ENCODE measurements around the gene AGAP5. TPM values are rescaled to one million over a fixed set of nuclear protein-coding genes. Genes with fewer than 3 reads are reported as not detected.

The AGAP5 gene
- total and polyA plus RNA-seq, 2 of the 8 experiments (the other 6 are each of a cell fraction or from before 2014, with no cell fraction given), result 5.4 to 6.0 TPM

- ChIA-PET POLR2A (ENCODE audit: partially characterized antibody) (interaction anchor here (0.8 to 2.3 kb wide), 5 partner anchors 10 to 115 kb away, joined by 3 to 8 read pairs (median 4); no protein-coding TSS in a partner anchor), CTCF (ENCODE audit: partially characterized antibody) (interaction anchor here (0.8 to 14.5 kb wide), 23 partner anchors 11 to 287 kb away, joined by 3 to 271 read pairs (median 5); partner anchors contain the start of gene SYNPO2L)
- no peaks in the 10 kb centered on the region for H3K36me3 ChIP-seq (ENCODE audit: control insufficient read depth in 2 of 4, insufficient read depth in 4 of 4, low read length in 3 of 4)
- H3K9me3 ChIP-seq (ENCODE audit: insufficient read depth in 2 of 2, low read depth in 1 of 2, low read length in 1 of 2), result no peaks in the 10 kb centered on the region
- H3K4ac ChIP-seq (replicated peaks; ENCODE audit: insufficient read length, low read depth, low read length), result no peak overlapping the region
- H2BK120ac ChIP-seq (replicated peaks; ENCODE audit: low read depth, low read length), result no peak overlapping the region
- H2AK5ac ChIP-seq (ENCODE audit: low read depth, low read length), result no peak overlapping the region
- no peak overlapping the region for H4K5ac ChIP-seq (ENCODE audit: insufficient read length, low read depth, low read length)
- no peaks in the 10 kb centered on the region for H4K20me1 ChIP-seq (replicated peaks in 1 of 2; ENCODE audit: control insufficient read depth in 1 of 2, insufficient read depth in 2 of 2, low read length in 2 of 2)
- H3K27me3 ChIP-seq (replicated peaks in 1 of 4; ENCODE audit: control insufficient read depth in 3 of 4, extremely low read depth in 1 of 4, insufficient read depth in 3 of 4, low read length in 3 of 4), result no peaks in the 10 kb centered on the region
- H2BK5ac ChIP-seq (ENCODE audit: low read depth, low read length), result no peak overlapping the region
- H4K91ac ChIP-seq (replicated peaks; ENCODE audit: insufficient read length, low read length), result no peak overlapping the region
- TF ChIP-seq ZNF274 (IDR thresholded peaks at IDR 0.05; ENCODE audit: borderline replicate concordance, extremely low read depth, low read length), result no peak
- TF ChIP-seq NANOG (IDR thresholded peaks at IDR 0.05; ENCODE audit: insufficient read depth, low read depth, low read length, poor library complexity, severe bottlenecking), result no peak
- no peak for TF ChIP-seq BACH1 (IDR thresholded peaks at IDR 0.05; ENCODE audit: low read length)
- no peak for TF ChIP-seq EGR1 (IDR thresholded peaks at IDR 0.05; ENCODE audit: borderline replicate concordance, low read depth, low read length)
- TF ChIP-seq JUND (IDR thresholded peaks at IDR 0.05; ENCODE audit: low read length), result no peak
- TF ChIP-seq JUN (IDR thresholded peaks at IDR 0.05; ENCODE audit: low read depth, low read length), result no peak
- TF ChIP-seq KDM1A (IDR thresholded peaks at IDR 0.05; ENCODE audit: borderline replicate concordance, low read length), result no peak
- TF ChIP-seq SP1 (IDR thresholded peaks at IDR 0.05; ENCODE audit: low read depth, low read length), result no peak
- no peak for TF ChIP-seq TCF12 (IDR thresholded peaks at IDR 0.05; ENCODE audit: low read depth, low read length)
- no peak for TF ChIP-seq USF2 (IDR thresholded peaks at IDR 0.05; ENCODE audit: low read length)
- TF ChIP-seq TEAD4 (IDR thresholded peaks at IDR 0.05; ENCODE audit: low read depth, low read length), result no peak
- no peak for TF ChIP-seq SIRT6 (IDR thresholded peaks at IDR 0.05; ENCODE audit: low read length)
- TF ChIP-seq SP4 (IDR thresholded peaks at IDR 0.05; ENCODE audit: low read length), result no peak
- TF ChIP-seq CHD1 (IDR thresholded peaks at IDR 0.05; ENCODE audit: low read depth, low read length), result no peak
- H3K18ac ChIP-seq (ENCODE audit: extremely low read depth, low read length), result no peak overlapping the region
- FAIRE-seq (no peak), DNase-seq (ENCODE audit: low read depth in 1 of 2, low spot score in 2 of 2) (no peak)
- H2AFZ ChIP-seq (ENCODE audit: low read length), result no peak overlapping the region
- H3K9ac ChIP-seq (replicated peaks in 1 of 4; ENCODE audit: extremely low read depth in 1 of 4, low read depth in 3 of 4, low read length in 3 of 4), result no peak overlapping the region
- no peak overlapping the region for H4K8ac ChIP-seq (ENCODE audit: extremely low read depth, insufficient read depth, low read length)
- no peak overlapping the region for H3K4me3 ChIP-seq (ENCODE audit: extremely low read depth in 1 of 4, insufficient read depth in 2 of 4, low read depth in 3 of 4, low read length in 4 of 4)
- H3K79me2 ChIP-seq (ENCODE audit: control insufficient read depth in 1 of 2, insufficient read depth in 2 of 2, low read length in 2 of 2), result no peaks in the 10 kb centered on the region
- peaks cover 0 to 15% (median 9%) of the 10 kb centered on the region in 4 experiments; a peak in 6 of 7 replicates for H3K4me1 ChIP-seq (replicated peaks in 1 of 4; ENCODE audit: control insufficient read depth in 3 of 4, insufficient read depth in 4 of 4, low read length in 3 of 4)
- peaks cover 9% of the 10 kb centered on the region; the same call in 1 of the 2 replicates for H3K23me2 ChIP-seq (ENCODE audit: low read depth, low read length)
- H3K56ac ChIP-seq (replicated peaks; ENCODE audit: insufficient read length, low read depth, low read length), result no peak overlapping the region
- H2BK12ac ChIP-seq (ENCODE audit: low read depth, low read length), result no peak overlapping the region
- no peak overlapping the region for H3K4me2 ChIP-seq (ENCODE audit: insufficient read depth in 1 of 2, low read depth in 2 of 2, low read length in 2 of 2)
- no peak overlapping the region for H3K27ac ChIP-seq (ENCODE audit: low read depth, low read length)
- no peak overlapping the region for H2BK20ac ChIP-seq (ENCODE audit: low read length)
- H3K14ac ChIP-seq (ENCODE audit: insufficient read length), result no peak overlapping the region
- 90% methylated on average over 1 of the region's 1 CpG; no CpG with 5 or more reads in 1 of the 2 experiments for WGBS, 2 experiments (ENCODE audit: extremely low coverage in 1 of 2, insufficient coverage in 1 of 2, insufficient read length in 1 of 2, insufficient replicate concordance in 2 of 2, low coverage in 1 of 2, low lambda C conversion rate in 2 of 2, missing lambda C conversion rate in 1 of 2)
- H3K79me1 ChIP-seq (ENCODE audit: low read depth, low read length), result no peaks in the 10 kb centered on the region
- H2BK15ac ChIP-seq (ENCODE audit: low read length), result no peak overlapping the region
- no peak overlapping the region for H3K23ac ChIP-seq (ENCODE audit: insufficient read length)
Observed at GRCh38 chr10:73644767-73645166, 53.1 kb downstream of the AGAP5 start.
